AG09309 (cell line): ENCODE measurements around the gene ELP1.
"Not testable (repeated sequence)": the region's sequence is repeated elsewhere in the genome, so short reads cannot be mapped to it uniquely, and the experiment has no call there.

ENCODE experiments used
- DNase-seq: peaks from one replicate; pipeline ENCODE4 v3.0.0-alpha.2; 2010; ENCODE audit warnings: low read depth
- H3K4me3 ChIP-seq: 2 replicates; pipeline ENCODE4 v1.5.1; 2011; ENCODE audit warnings: mild to moderate bottlenecking, low read depth, low read length, moderate library complexity; ENCODE audit not compliant: control insufficient read depth
- TF ChIP-seq, protein P1 (sequence below): IDR thresholded peaks from 2 replicates; pipeline ENCODE4 v1.5.1; 2011; ENCODE audit warnings: mild to moderate bottlenecking, low read depth, low read length, inconsistent platforms; ENCODE audit not compliant: insufficient read depth, control insufficient read depth; ENCODE audit errors: missing control alignments

The ELP1 gene

DNA sequence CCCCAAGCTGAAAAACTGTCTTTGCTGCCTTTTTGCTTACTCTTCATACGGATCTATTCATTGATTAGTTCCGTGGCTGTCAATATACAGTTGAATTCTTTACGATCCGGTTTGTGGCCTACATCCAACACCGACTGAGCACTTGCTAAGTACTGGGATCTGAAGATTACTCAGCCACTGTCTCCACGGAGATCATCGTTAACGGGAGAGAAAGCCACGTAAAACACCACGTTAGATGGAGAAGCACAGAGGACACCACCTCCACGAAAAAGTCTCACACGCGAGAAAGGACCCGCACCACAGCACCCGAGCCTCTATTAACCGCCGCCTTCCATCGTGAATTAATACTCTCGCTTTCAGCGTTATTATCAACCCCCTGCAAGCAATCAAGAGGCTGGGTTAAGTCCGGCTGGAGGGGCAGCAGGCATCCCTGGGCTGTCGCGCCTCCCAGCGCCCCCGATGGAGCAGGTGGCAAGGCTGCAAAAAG is 650 bp downstream of the ELP1 start:
- DNase-seq: no peak
- TF ChIP-seq, protein P1, sequence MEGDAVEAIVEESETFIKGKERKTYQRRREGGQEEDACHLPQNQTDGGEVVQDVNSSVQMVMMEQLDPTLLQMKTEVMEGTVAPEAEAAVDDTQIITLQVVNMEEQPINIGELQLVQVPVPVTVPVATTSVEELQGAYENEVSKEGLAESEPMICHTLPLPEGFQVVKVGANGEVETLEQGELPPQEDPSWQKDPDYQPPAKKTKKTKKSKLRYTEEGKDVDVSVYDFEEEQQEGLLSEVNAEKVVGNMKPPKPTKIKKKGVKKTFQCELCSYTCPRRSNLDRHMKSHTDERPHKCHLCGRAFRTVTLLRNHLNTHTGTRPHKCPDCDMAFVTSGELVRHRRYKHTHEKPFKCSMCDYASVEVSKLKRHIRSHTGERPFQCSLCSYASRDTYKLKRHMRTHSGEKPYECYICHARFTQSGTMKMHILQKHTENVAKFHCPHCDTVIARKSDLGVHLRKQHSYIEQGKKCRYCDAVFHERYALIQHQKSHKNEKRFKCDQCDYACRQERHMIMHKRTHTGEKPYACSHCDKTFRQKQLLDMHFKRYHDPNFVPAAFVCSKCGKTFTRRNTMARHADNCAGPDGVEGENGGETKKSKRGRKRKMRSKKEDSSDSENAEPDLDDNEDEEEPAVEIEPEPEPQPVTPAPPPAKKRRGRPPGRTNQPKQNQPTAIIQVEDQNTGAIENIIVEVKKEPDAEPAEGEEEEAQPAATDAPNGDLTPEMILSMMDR: no peak
- peak overlapping the region; percentile 61 for H3K4me3 ChIP-seq

DNA sequence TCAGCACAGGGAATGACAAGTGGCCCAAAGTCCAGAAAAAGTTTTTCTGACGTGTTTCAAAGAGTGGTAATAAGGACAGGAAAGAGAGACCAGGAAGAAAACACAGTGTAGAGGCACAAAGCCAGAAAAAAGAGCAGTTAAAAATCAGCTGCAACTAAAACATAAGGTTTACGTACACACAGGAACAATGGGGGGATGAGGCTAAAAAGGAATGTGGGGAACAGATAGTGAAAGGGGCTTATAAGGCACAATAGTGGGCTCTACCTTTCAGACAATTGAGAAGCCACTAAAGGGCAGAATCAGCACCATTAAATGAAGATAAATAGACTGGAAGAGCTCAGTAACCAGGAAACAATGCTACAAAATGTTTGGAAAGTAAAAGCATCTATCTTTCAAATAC is 5.5 kb downstream of the ELP1 start:
- TF ChIP-seq, protein P1: no peak
- DNase-seq: no peak
- no peak overlapping the region for H3K4me3 ChIP-seq

DNA sequence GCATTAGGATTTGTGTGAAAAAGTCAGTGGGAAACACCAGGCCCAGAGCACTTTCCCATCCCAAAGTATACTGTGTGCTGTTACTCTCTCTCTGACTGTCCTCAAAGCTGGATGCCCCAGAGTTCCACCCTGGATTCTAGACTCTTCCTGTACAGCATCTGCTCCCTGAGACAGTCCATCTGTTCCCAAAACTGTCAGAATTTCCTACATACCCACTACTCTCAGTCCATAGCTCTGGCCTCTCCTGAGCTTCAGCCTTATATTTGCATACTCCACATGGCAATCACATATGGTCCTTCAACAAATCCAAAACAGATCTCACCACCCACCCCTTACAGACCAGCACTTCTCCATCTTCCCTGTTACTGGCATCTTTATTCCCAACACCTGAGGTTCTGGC is 9.5 kb downstream of the ELP1 start:
- TF ChIP-seq, protein P1: no peak
- DNase-seq: no peak

DNA sequence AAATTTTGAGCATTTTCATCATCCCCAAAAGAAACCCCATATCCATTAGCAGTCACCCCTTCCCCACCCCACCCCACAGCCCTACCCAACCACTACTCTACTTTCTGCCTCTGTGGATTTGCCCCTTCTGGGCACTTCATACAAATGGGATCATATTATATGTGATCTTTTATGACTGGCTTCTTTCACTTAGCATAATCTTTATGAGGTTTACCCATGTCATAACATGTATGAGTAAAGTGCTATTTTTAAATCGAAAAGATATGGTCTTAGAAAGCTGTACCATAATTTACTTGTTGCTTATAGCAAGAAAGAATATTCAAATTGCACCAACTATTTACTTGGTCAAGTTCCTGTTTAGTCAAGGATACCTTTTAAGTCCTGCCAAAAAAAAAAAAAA is 12.7 kb downstream of the ELP1 start:
- TF ChIP-seq, protein P1: no peak
- no peak for DNase-seq
- no peak overlapping the region for H3K4me3 ChIP-seq

More for the DNA sequence above, 9.5 kb downstream of the ELP1 start:
- no peak overlapping the region for H3K4me3 ChIP-seq

DNA sequence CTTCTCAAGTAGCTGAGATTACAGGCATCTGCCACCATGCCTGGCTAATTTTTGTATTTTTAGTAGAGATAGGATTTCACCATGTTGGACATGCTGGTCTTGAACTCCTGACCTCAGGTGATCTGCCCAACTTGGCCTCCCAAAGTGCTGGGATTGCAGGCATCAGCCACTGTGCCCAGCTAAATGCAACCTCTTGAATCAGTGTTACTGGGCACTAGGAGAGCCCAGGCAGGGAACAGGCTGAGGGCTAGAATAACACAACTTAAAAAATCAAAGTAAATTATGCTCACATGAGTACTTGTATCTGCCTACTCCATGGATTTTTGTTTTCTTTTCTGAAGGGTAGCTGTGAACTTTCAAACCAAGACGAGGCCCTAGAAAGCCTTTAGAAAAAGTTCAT is 13.5 kb downstream of the ELP1 start:
- not testable (repeated sequence) for H3K4me3 ChIP-seq, DNase-seq

DNA sequence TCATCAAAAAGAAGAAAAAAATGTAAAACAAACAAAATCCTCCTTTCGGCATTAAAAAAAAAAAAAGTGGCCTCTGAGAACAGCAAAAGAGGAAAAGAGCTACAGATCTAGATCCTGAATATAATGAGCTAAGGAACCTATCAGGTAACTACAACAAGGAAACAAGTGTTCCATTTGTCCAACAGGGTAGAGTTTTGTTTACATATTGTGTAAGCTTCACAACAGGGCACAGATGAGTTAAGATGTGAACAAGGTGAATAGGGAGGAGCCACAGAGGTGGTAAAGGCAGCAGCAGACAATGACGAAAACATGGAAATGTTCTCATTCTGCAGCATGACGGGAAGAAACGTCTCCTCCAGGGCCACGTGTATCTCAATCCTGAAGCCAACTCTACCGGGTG is 14.4 kb downstream of the ELP1 start:
- TF ChIP-seq, protein P1: no peak
- no peak for DNase-seq
- no peak overlapping the region for H3K4me3 ChIP-seq

DNA sequence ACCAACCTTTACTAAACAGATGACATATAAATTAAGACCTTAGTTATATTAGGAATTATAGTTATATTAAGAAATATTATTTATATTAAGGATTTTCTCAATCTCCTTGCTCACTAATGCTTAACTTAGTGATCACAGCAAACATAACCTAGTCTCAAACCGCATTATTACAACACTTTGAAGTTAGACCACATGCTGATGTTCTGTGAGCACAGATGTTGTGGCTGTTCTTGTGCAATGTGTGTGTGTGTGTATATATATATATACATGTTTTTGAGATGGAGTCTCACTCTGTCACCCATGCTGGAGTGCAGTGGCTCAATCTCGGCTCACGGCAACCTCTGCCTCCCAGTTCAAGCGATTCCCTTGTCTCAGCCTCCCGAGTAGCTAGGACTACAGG is 20.5 kb downstream of the ELP1 start:
- TF ChIP-seq, protein P1: no peak

DNA sequence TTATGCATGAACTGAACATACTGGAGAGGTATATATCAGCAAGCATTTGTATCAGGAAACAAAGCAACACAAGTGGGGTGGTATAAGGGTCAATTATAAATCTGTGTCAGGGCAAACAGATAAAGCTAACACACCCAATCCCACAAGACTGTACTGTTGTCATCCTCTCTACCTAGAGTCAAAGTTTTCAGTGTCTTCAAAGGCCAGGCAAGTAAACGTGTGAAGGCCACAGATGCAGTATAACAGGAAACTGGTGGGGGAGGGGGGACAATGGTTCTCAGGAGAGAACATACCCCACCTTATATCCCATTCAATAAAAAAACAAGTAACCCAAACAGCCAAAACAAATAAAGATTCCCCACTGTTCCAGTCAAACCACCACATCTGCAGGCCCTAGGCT is 22.1 kb downstream of the ELP1 start:
- no peak overlapping the region for H3K4me3 ChIP-seq
- no peak for DNase-seq
- TF ChIP-seq, protein P1: no peak

More for the DNA sequence above, 20.5 kb downstream of the ELP1 start:
- no peak overlapping the region for H3K4me3 ChIP-seq
- DNase-seq: no peak
